Activated CD4-positive, alpha-beta memory T cell treated with anti-CD3 and anti-CD28 coated beads, Interleukin-2, amount 10 ng/mL, durations not matched to agents 7 days and 5 days (primary cell): ENCODE results near the gene CCDC174. TPM values are rescaled to one million over a fixed set of nuclear protein-coding genes. Genes with fewer than 3 reads are reported as not detected.
"Not testable (repeated sequence)": the region's sequence is repeated elsewhere in the genome, so short reads cannot be mapped to it uniquely, and the experiment has no call there.

Experiments
- CTCF ChIA-PET: fragments of 350-600 bp; sonication (Branson Sonifier 250); formaldehyde crosslinking; loops from one replicate; lab custom pipeline; 2021; ENCODE audit warnings: antibody characterized with exemption, inconsistent platforms; lab: Charles Lee
- POLR2A ChIA-PET: fragments of 350-600 bp; sonication (Branson Sonifier 250); formaldehyde crosslinking; loops from one replicate; lab custom pipeline; 2021; ENCODE audit warnings: antibody characterized with exemption; lab: Charles Lee
- DNase-seq: peaks from one replicate; pipeline ENCODE4 v3.0.0-alpha.2; 2020
- H3K27ac Mint-ChIP-seq: one replicate; pipeline ENCODE4 v1.8.0; 2021; ENCODE audit warnings: mild to moderate bottlenecking, mixed read lengths
- H3K27me3 Mint-ChIP-seq: one replicate; pipeline ENCODE4 v1.8.0; 2021; ENCODE audit warnings: mixed read lengths
- H3K36me3 Mint-ChIP-seq: one replicate; pipeline ENCODE4 v1.8.0; 2021; ENCODE audit warnings: low read depth, mixed read lengths
- H3K4me1 Mint-ChIP-seq: one replicate; pipeline ENCODE4 v1.8.0; 2021; ENCODE audit warnings: mixed read lengths
- H3K4me3 Mint-ChIP-seq: one replicate; pipeline ENCODE4 v1.8.0; 2021; ENCODE audit warnings: mild to moderate bottlenecking, mixed read lengths
- H3K9me3 Mint-ChIP-seq: one replicate; pipeline ENCODE4 v1.8.0; 2021; ENCODE audit warnings: mixed read lengths
- total RNA-seq, 2 experiments: library from RNA; stranded (reverse); gene quantifications; one replicate each; pipeline ENCODE4 v1.2.3, GENCODE V29; 2021

CCDC174 gene
- total RNA-seq: 10 to 100 TPM; 25.1 to 27.4 TPM

- ChIA-PET CTCF (interaction anchor here (0.5 to 2.2 kb wide), 10 partner anchors 8 to 575 kb away, joined by 3 to 9 read pairs (median 3); partner anchors contain the start of genes C3orf20, MRPS25 and NR2C2), POLR2A (interaction anchor here (0.8 to 3.4 kb wide), 26 partner anchors 10 to 1987 kb away, joined by 3 to 33 read pairs (median 6); partner anchors contain the start of genes CHCHD4, HDAC11, LSM3 and MRPS25)
- Mint-ChIP-seq H3K4me1 (peaks cover 50% of the 10 kb centered on the region), H3K4me3 (peak within 1 kb of the TSS; percentile 96), H3K9me3 (no peaks in the 10 kb centered on the region), H3K36me3 (peaks cover 20% of the 10 kb centered on the region), H3K27ac (peak within 1 kb of the TSS; percentile 97), H3K27me3 (no peaks in the 10 kb centered on the region)
- DNase-seq: peak; percentile 97
These were observed at the start of gene CCDC174 for GRCh38 chr3:14651440-14652251. TSS of gene CCDC174 (plus strand) at chr3:14651762. CDS start at chr3:14651837, 75 bp downstream.

- no peak for DNase-seq
- peaks cover 14% of the 10 kb centered on the region for H3K4me1 Mint-ChIP-seq
- POLR2A ChIA-PET: no interaction called here
- H3K36me3 Mint-ChIP-seq: peaks cover 3% of the 10 kb centered on the region
- H3K4me3 Mint-ChIP-seq: no peak overlapping the region
- H3K27ac Mint-ChIP-seq: no peak overlapping the region
- CTCF ChIA-PET: no interaction called here
- H3K9me3 Mint-ChIP-seq: no peaks in the 10 kb centered on the region
- H3K27me3 Mint-ChIP-seq: peaks cover 64% of the 10 kb centered on the region
These were observed 49.4 kb upstream of the CCDC174 start for GRCh38 chr3:14602006-14602803.

- Mint-ChIP-seq H3K9me3 (no peaks in the 10 kb centered on the region), H3K36me3 (peaks cover 3% of the 10 kb centered on the region)
- CTCF ChIA-PET: interaction anchor here (0.6 kb wide), 1 partner anchor 21 kb away, joined by 3 read pairs; no protein-coding TSS in a partner anchor
These were observed 48.5 kb upstream of the CCDC174 start for GRCh38 chr3:14602804-14603644.

GRCh38 chr3:14605067-14605466 is 46.5 kb upstream of the CCDC174 start:
- ChIA-PET POLR2A (no interaction called here), CTCF (interaction anchor here (1.2 kb wide), 1 partner anchor 402 kb away, joined by 3 read pairs; no protein-coding TSS in a partner anchor)
- Mint-ChIP-seq H3K36me3 (peaks cover 3% of the 10 kb centered on the region), H3K9me3 (no peaks in the 10 kb centered on the region), H3K4me3 (no peak overlapping the region), H3K4me1 (peaks cover 2% of the 10 kb centered on the region), H3K27ac (no peak overlapping the region), H3K27me3 (peaks cover 55% of the 10 kb centered on the region)
- DNase-seq: no peak

More at GRCh38 chr3:14602804-14603644, 48.5 kb upstream of the CCDC174 start:
- H3K4me1 Mint-ChIP-seq: peaks cover 13% of the 10 kb centered on the region
- POLR2A ChIA-PET: no interaction called here
- H3K27ac Mint-ChIP-seq: no peak overlapping the region
- peaks cover 64% of the 10 kb centered on the region for H3K27me3 Mint-ChIP-seq
- no peak for DNase-seq
- no peak overlapping the region for H3K4me3 Mint-ChIP-seq

GRCh38 chr3:14605744-14606143 is 45.8 kb upstream of the CCDC174 start:
- no peak for DNase-seq
- peaks cover 3% of the 10 kb centered on the region for H3K36me3 Mint-ChIP-seq
- ChIA-PET CTCF (interaction anchor here (1.2 kb wide), 1 partner anchor 402 kb away, joined by 3 read pairs; no protein-coding TSS in a partner anchor), POLR2A (no interaction called here)
- no peaks in the 10 kb centered on the region for H3K9me3 Mint-ChIP-seq
- peaks cover 2% of the 10 kb centered on the region for H3K4me1 Mint-ChIP-seq
- no peak overlapping the region for H3K27ac Mint-ChIP-seq
- peaks cover 55% of the 10 kb centered on the region for H3K27me3 Mint-ChIP-seq
- no peak overlapping the region for H3K4me3 Mint-ChIP-seq

- CTCF ChIA-PET: no interaction called here
- H3K9me3 Mint-ChIP-seq: no peaks in the 10 kb centered on the region
- H3K4me1 Mint-ChIP-seq: peaks cover 2% of the 10 kb centered on the region
- H3K36me3 Mint-ChIP-seq: peaks cover 3% of the 10 kb centered on the region
- H3K27ac Mint-ChIP-seq: no peak overlapping the region
- H3K27me3 Mint-ChIP-seq: peaks cover 46% of the 10 kb centered on the region
- no peak overlapping the region for H3K4me3 Mint-ChIP-seq
- POLR2A ChIA-PET: no interaction called here
- DNase-seq: no peak
These were observed 44.8 kb upstream of the CCDC174 start for GRCh38 chr3:14606669-14607339.

- H3K36me3 Mint-ChIP-seq: peaks cover 1% of the 10 kb centered on the region
- H3K9me3 Mint-ChIP-seq: no peaks in the 10 kb centered on the region
- H3K27ac Mint-ChIP-seq: no peak overlapping the region
- no peak for DNase-seq
- peaks cover under 1% of the 10 kb centered on the region for H3K4me1 Mint-ChIP-seq
- H3K27me3 Mint-ChIP-seq: peaks cover 45% of the 10 kb centered on the region
- CTCF ChIA-PET: no interaction called here
- H3K4me3 Mint-ChIP-seq: no peak overlapping the region
- POLR2A ChIA-PET: no interaction called here
These were observed 43.3 kb upstream of the CCDC174 start for GRCh38 chr3:14608298-14608697.

GRCh38 chr3:14609058-14609457 is 42.5 kb upstream of the CCDC174 start:
- H3K9me3 Mint-ChIP-seq, DNase-seq, H3K36me3 Mint-ChIP-seq, H3K4me1 Mint-ChIP-seq, CTCF ChIA-PET, H3K27ac Mint-ChIP-seq, H3K4me3 Mint-ChIP-seq: not testable (repeated sequence)
- POLR2A ChIA-PET: interaction anchor here (0.6 kb wide), 1 partner anchor 11 kb away, joined by 3 read pairs; no protein-coding TSS in a partner anchor
- H3K27me3 Mint-ChIP-seq: peaks cover 41% of the 10 kb centered on the region

GRCh38 chr3:14609506-14609905 is 42.1 kb upstream of the CCDC174 start:
- DNase-seq: no peak
- CTCF ChIA-PET: no interaction called here
- Mint-ChIP-seq H3K36me3 (no peaks in the 10 kb centered on the region), H3K27me3 (peaks cover 42% of the 10 kb centered on the region), H3K4me3 (no peak overlapping the region), H3K27ac (no peak overlapping the region), H3K9me3 (no peaks in the 10 kb centered on the region), H3K4me1 (no peaks in the 10 kb centered on the region)
- POLR2A ChIA-PET: no interaction called here

GRCh38 chr3:14609941-14610340 is 41.6 kb upstream of the CCDC174 start:
- no peaks in the 10 kb centered on the region for H3K9me3 Mint-ChIP-seq
- H3K4me3 Mint-ChIP-seq: no peak overlapping the region
- POLR2A ChIA-PET: no interaction called here
- no peaks in the 10 kb centered on the region for H3K36me3 Mint-ChIP-seq
- H3K4me1 Mint-ChIP-seq: no peaks in the 10 kb centered on the region
- H3K27me3 Mint-ChIP-seq: peaks cover 41% of the 10 kb centered on the region
- CTCF ChIA-PET: no interaction called here
- no peak overlapping the region for H3K27ac Mint-ChIP-seq
- DNase-seq: no peak

- ChIA-PET POLR2A (no interaction called here), CTCF (interaction anchor here (1.4 kb wide), 1 partner anchor 18 kb away, joined by 3 read pairs; no protein-coding TSS in a partner anchor)
- no peak overlapping the region for H3K27ac Mint-ChIP-seq
- DNase-seq: no peak
- no peaks in the 10 kb centered on the region for H3K36me3 Mint-ChIP-seq
- H3K4me3 Mint-ChIP-seq: no peak overlapping the region
- peaks cover 38% of the 10 kb centered on the region for H3K27me3 Mint-ChIP-seq
- H3K4me1 Mint-ChIP-seq: peaks cover 8% of the 10 kb centered on the region
- no peaks in the 10 kb centered on the region for H3K9me3 Mint-ChIP-seq
These were observed 37.4 kb upstream of the CCDC174 start for GRCh38 chr3:14614189-14614588.

GRCh38 chr3:14614862-14615261 is 36.7 kb upstream of the CCDC174 start:
- DNase-seq: no peak
- ChIA-PET POLR2A (no interaction called here), CTCF (interaction anchor here (1.4 kb wide), 1 partner anchor 18 kb away, joined by 3 read pairs; no protein-coding TSS in a partner anchor)
- no peak overlapping the region for H3K4me3 Mint-ChIP-seq
- H3K36me3 Mint-ChIP-seq: no peaks in the 10 kb centered on the region
- no peaks in the 10 kb centered on the region for H3K9me3 Mint-ChIP-seq
- peaks cover 38% of the 10 kb centered on the region for H3K27me3 Mint-ChIP-seq
- peaks cover 8% of the 10 kb centered on the region for H3K4me1 Mint-ChIP-seq
- no peak overlapping the region for H3K27ac Mint-ChIP-seq
